ENCODE data around the gene ZNF275. TPM values are rescaled to one million over a fixed set of nuclear protein-coding genes. Genes with fewer than 3 reads are reported as not detected.

ZNF275 gene
- total RNA-seq, 2 experiments from 2014 or later, result 10.5 to 11.3 TPM

DNA sequence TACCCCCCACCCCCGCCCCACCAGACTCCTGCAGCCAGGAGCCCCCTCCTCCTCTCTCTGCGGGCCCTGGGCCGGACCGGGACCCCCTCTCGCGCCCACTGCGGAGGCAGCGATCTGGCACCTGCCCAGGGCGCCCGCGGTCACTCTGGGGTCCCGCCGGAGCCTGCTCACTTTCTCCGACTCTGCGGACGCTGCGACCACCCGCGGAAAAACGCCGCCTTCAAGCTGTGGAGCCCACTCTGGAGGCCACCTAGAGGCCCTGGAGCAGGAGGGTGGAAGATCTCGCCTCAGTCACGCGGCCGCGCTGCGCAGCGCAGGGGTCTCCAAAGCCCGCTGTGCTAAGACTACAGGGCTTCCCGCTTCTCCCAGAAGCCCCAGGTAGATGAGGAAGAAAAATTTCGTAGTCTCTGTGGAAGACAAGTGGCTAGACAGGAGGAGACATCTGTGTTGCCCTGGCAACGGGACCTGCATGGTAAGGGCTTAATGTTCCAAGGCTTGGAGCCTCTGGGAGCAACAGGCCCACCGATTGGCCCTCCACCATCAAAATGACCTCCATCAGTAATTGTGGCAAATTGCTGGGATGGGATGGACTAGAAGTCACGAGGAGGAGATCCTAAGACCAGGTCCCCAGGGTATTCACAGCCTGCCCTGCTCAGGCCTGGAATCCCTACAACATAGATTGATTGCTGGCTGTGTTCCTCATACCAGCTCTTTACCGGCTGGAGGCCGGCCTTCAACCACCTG, 12.4 kb upstream of the ZNF275 start, which contains the start of gene PNMA6F:
TSS of gene PNMA6F (minus strand) at position 387 of the 744 bp plus-strand sequence. CDS start 1,093 bp downstream, outside the sequence.
- intact Hi-C loops (cut with DNase I, micrococcal nuclease), result no loop called here
- H3K4me1 ChIP-seq (ENCODE audit: insufficient read depth, low read length), result no peaks in the 10 kb centered on the region
- Mint-ChIP-seq H3K9me3 (peaks cover 3% of the 10 kb centered on the region), H3K27me3 (peaks cover 10% of the 10 kb centered on the region), H3K4me3 (no peak within 1 kb of the TSS), H3K27ac (no peak within 1 kb of the TSS), H3K4me1 (ENCODE audit: low read depth) (peaks cover 10% of the 10 kb centered on the region), H3K36me3 (ENCODE audit: low read depth) (no peaks in the 10 kb centered on the region)
- no peak within 1 kb of the TSS for H3K27ac ChIP-seq (ENCODE audit: low read depth in 1 of 2, low read length in 2 of 2)
- H3K36me3 ChIP-seq (ENCODE audit: insufficient read depth, low read length), result no peaks in the 10 kb centered on the region
- TF ChIP-seq, protein P1, sequence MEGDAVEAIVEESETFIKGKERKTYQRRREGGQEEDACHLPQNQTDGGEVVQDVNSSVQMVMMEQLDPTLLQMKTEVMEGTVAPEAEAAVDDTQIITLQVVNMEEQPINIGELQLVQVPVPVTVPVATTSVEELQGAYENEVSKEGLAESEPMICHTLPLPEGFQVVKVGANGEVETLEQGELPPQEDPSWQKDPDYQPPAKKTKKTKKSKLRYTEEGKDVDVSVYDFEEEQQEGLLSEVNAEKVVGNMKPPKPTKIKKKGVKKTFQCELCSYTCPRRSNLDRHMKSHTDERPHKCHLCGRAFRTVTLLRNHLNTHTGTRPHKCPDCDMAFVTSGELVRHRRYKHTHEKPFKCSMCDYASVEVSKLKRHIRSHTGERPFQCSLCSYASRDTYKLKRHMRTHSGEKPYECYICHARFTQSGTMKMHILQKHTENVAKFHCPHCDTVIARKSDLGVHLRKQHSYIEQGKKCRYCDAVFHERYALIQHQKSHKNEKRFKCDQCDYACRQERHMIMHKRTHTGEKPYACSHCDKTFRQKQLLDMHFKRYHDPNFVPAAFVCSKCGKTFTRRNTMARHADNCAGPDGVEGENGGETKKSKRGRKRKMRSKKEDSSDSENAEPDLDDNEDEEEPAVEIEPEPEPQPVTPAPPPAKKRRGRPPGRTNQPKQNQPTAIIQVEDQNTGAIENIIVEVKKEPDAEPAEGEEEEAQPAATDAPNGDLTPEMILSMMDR (IDR thresholded peaks at IDR 0.05), result no peak
- no peaks in the 10 kb centered on the region for H3K9me3 ChIP-seq (ENCODE audit: control insufficient read depth in 1 of 2, insufficient read depth in 1 of 2, low read length in 2 of 2)
- no peak for ATAC-seq (ENCODE audit: poor library complexity)
- no peak for DNase-seq
- H3K4me3 ChIP-seq (ENCODE audit: low read length), result no peak within 1 kb of the TSS
- H3K27me3 ChIP-seq (ENCODE audit: control insufficient read depth in 1 of 2, insufficient read depth in 2 of 2, low read length in 2 of 2), result peaks cover 3 to 6% of the 10 kb centered on the region in 2 experiments
- POLR2A ChIA-PET, result no interaction called here
- CTCF ChIA-PET, result no interaction called here

DNA sequence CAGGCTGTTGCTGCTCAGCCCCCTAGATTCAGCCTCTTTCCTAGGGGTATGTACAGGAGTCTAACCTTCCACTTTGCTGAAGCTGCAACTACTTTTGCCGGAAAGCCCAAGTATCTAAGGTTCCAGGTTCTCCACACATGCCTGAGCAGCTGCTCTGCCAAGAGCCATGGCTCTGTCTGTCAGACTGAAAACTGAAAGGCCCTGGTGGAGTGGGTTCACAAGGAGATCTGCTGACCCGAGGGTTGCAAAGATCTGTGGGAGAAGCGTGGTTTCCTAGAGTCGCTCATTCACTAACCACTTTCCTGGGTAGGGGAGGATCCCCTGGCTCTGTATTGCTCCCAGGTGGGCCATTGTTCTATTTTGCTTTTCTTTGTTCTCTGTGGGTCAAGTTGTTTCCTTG, 6.4 kb upstream of the ZNF275 start:
- TF ChIP-seq, protein P1 (IDR thresholded peaks at IDR 0.05), result no peak
- Histone ChIP-seq H3K36me3 (ENCODE audit: insufficient read depth, low read length) (no peaks in the 10 kb centered on the region), H3K9me3 (ENCODE audit: control insufficient read depth in 1 of 2, insufficient read depth in 1 of 2, low read length in 2 of 2) (no peaks in the 10 kb centered on the region), H3K4me3 (ENCODE audit: low read length) (no peak overlapping the region), H3K27me3 (ENCODE audit: control insufficient read depth in 1 of 2, insufficient read depth in 2 of 2, low read length in 2 of 2) (peaks cover 2 to 5% of the 10 kb centered on the region in 2 experiments), H3K27ac (ENCODE audit: low read depth in 1 of 2, low read length in 2 of 2) (no peak overlapping the region), H3K4me1 (ENCODE audit: insufficient read depth, low read length) (no peaks in the 10 kb centered on the region)
- H3K9me3 Mint-ChIP-seq, result peaks cover 3% of the 10 kb centered on the region
- CTCF ChIA-PET, result no interaction called here
- intact Hi-C loops (cut with DNase I, micrococcal nuclease), result no loop called here
- peaks cover 14% of the 10 kb centered on the region for H3K27me3 Mint-ChIP-seq
- H3K36me3 Mint-ChIP-seq (ENCODE audit: low read depth), result no peaks in the 10 kb centered on the region
- no peak overlapping the region for H3K27ac Mint-ChIP-seq
- no peak overlapping the region for H3K4me3 Mint-ChIP-seq
- peaks cover 10% of the 10 kb centered on the region for H3K4me1 Mint-ChIP-seq (ENCODE audit: low read depth)
- POLR2A ChIA-PET, result no interaction called here
- DNase-seq (no peak), ATAC-seq (ENCODE audit: poor library complexity) (no peak)

DNA sequence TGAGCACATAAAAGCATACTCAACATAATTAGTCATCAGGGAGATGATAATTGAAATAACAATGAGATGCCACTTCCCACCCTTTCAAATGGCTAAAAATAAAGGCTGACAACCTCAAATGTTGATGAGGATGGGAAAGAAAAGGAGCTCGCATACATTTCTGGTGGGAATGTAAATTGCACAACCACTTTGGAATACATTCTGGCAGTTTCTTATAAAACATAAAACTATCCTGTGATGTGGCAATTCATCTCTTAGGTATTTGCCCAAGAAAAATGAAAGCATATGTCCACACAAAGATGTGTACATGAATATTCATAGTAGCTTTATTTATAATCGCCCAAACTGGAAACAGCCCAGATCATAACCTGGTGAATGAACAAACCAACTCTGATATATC, 687 bp upstream of the ZNF275 start:
- Mint-ChIP-seq H3K27ac (peak overlapping the region; percentile 66), H3K27me3 (peaks cover 5% of the 10 kb centered on the region), H3K36me3 (ENCODE audit: low read depth) (peaks cover 19% of the 10 kb centered on the region), H3K9me3 (no peaks in the 10 kb centered on the region), H3K4me1 (ENCODE audit: low read depth) (peaks cover 39% of the 10 kb centered on the region), H3K4me3 (peak overlapping the region; percentile 89)
- ATAC-seq (ENCODE audit: poor library complexity), result no peak
- peak overlapping the region; percentile 46 for H3K4me3 ChIP-seq (ENCODE audit: low read length)
- TF ChIP-seq, protein P1 (IDR thresholded peaks at IDR 0.05), result no peak
- CTCF ChIA-PET, result no interaction called here
- POLR2A ChIA-PET, result interaction anchor here (1.0 to 1.4 kb wide), 2 partner anchors 10 kb away, joined by 3 read pairs; no protein-coding TSS in a partner anchor
- peaks cover 12% of the 10 kb centered on the region for H3K36me3 ChIP-seq (ENCODE audit: insufficient read depth, low read length)
- H3K9me3 ChIP-seq (ENCODE audit: control insufficient read depth in 1 of 2, insufficient read depth in 1 of 2, low read length in 2 of 2), result no peaks in the 10 kb centered on the region
- H3K4me1 ChIP-seq (ENCODE audit: insufficient read depth, low read length), result peaks cover 33% of the 10 kb centered on the region
- peaks cover 0 to 2% of the 10 kb centered on the region in 2 experiments for H3K27me3 ChIP-seq (ENCODE audit: control insufficient read depth in 1 of 2, insufficient read depth in 2 of 2, low read length in 2 of 2)
- no peak overlapping the region for H3K27ac ChIP-seq (ENCODE audit: low read depth in 1 of 2, low read length in 2 of 2)
- intact Hi-C loops (cut with DNase I, micrococcal nuclease), result loop anchor here in 1 of 2 experiments (5.0 kb wide), 2 partner anchors 139 to 391 kb away; partner anchors contain the start of gene HAUS7
- DNase-seq, result no peak
